HEK293T (cell line): ENCODE data around the gene PTPN1.

Experiments used
- CTCF ChIA-PET: fragments of 350-600 bp; formaldehyde crosslinking; extraction: SDS; loops from one replicate; lab custom pipeline; 2021; ENCODE audit warnings: antibody characterized with exemption, inconsistent platforms; lab: Yijun Ruan, JAX
- POLR2A ChIA-PET: fragments of 350-600 bp; formaldehyde crosslinking; extraction: SDS; loops from one replicate; lab custom pipeline; 2020; ENCODE audit warnings: antibody characterized with exemption, inconsistent platforms; lab: Yijun Ruan, JAX
- DNase-seq: peaks from one replicate; pipeline ENCODE4 v3.0.0; 2012; ENCODE audit warnings: mixed read lengths; ENCODE audit errors: extremely low spot score
- ARNT ChIP-seq: fragments of 450-650 bp; IDR thresholded peaks from 2 replicates; pipeline ENCODE4 v1.6.1; 2017; ENCODE audit warnings: mild to moderate bottlenecking
- BHLHE40 ChIP-seq: fragments of 450-650 bp; IDR thresholded peaks from 2 replicates; pipeline ENCODE4 v1.6.1; 2016; ENCODE audit warnings: mild to moderate bottlenecking, moderate library complexity, borderline replicate concordance
- CTBP1 ChIP-seq: fragments of 450-650 bp; IDR thresholded peaks from 2 replicates; pipeline ENCODE4 v1.6.1; 2016; ENCODE audit warnings: borderline replicate concordance
- ELF4 ChIP-seq: fragments of 450-650 bp; IDR thresholded peaks from 2 replicates; pipeline ENCODE4 v1.6.1; 2017; ENCODE audit warnings: antibody characterized with exemption
- FOXA1 ChIP-seq: fragments of 450-650 bp; IDR thresholded peaks from 2 replicates; pipeline ENCODE4 v1.6.1; 2016; ENCODE audit warnings: mild to moderate bottlenecking
- FOXK2 ChIP-seq: fragments of 450-650 bp; IDR thresholded peaks from 2 replicates; pipeline ENCODE4 v1.6.1; 2016; ENCODE audit warnings: mild to moderate bottlenecking
- FOXM1 ChIP-seq: fragments of 450-650 bp; IDR thresholded peaks from 2 replicates; pipeline ENCODE4 v1.6.1; 2017; ENCODE audit warnings: mild to moderate bottlenecking, borderline replicate concordance
- HDGF ChIP-seq: fragments of 450-650 bp; IDR thresholded peaks from 2 replicates; pipeline ENCODE4 v1.6.1; 2017; ENCODE audit warnings: antibody characterized with exemption, borderline replicate concordance
- L3MBTL2 ChIP-seq: fragments of 450-650 bp; conservative IDR thresholded peaks from 2 replicates; pipeline ENCODE4 v1.6.1; 2016; ENCODE audit warnings: mild to moderate bottlenecking
- LEF1 ChIP-seq: fragments of 450-650 bp; IDR thresholded peaks from 2 replicates; pipeline ENCODE4 v1.6.1; 2017; ENCODE audit warnings: mild to moderate bottlenecking, borderline replicate concordance
- NFRKB ChIP-seq: fragments of 450-650 bp; IDR thresholded peaks from 2 replicates; pipeline ENCODE4 v1.6.1; 2016; ENCODE audit warnings: mild to moderate bottlenecking, moderate library complexity
- PKNOX1 ChIP-seq: fragments of 450-650 bp; IDR thresholded peaks from 2 replicates; pipeline ENCODE4 v1.6.1; 2016
- SP1 ChIP-seq: fragments of 450-650 bp; IDR thresholded peaks from 2 replicates; pipeline ENCODE4 v1.6.1; 2017
- SUZ12 ChIP-seq: fragments of 450-650 bp; IDR thresholded peaks from 2 replicates; pipeline ENCODE4 v1.6.1; 2016; ENCODE audit warnings: mild to moderate bottlenecking
- TARDBP ChIP-seq: fragments of 450-650 bp; IDR thresholded peaks from 2 replicates; pipeline ENCODE4 v1.6.1; 2016
- ZNF384 ChIP-seq: fragments of 450-650 bp; IDR thresholded peaks from 2 replicates; pipeline ENCODE4 v1.6.1; 2016

PTPN1 gene

GRCh38 chr20:50487397-50487796, 22.8 kb upstream of the PTPN1 start:
- POLR2A ChIA-PET, result interaction anchor here (1.0 kb wide), 1 partner anchor 23 kb away, joined by 3 read pairs; the partner anchor contains the start of gene PTPN1
- CTCF ChIA-PET, result interaction anchor here (0.6 to 1.1 kb wide), 4 partner anchors 9 to 269 kb away, joined by 4 to 5 read pairs (median 5); no protein-coding TSS in a partner anchor
- TF ChIP-seq FOXK2, result no peak
- DNase-seq, result no peak

- ChIA-PET POLR2A (interaction anchor here (1.0 kb wide), 1 partner anchor 22 kb away, joined by 3 read pairs; the partner anchor contains the start of gene PTPN1), CTCF (interaction anchor here (1.1 kb wide), 1 partner anchor 16 kb away, joined by 5 read pairs; no protein-coding TSS in a partner anchor)
- no peak for DNase-seq
- TF ChIP-seq SP1, result no peak
- TF ChIP-seq CTBP1, result no peak
- TF ChIP-seq SUZ12, result no peak
- TF ChIP-seq LEF1, result no peak
- TF ChIP-seq FOXA1, result no peak
- TF ChIP-seq NFRKB, result no peak
- TF ChIP-seq HDGF, result no peak
- TF ChIP-seq BHLHE40, result no peak
- TF ChIP-seq FOXK2, result no peak
- TF ChIP-seq FOXM1, result no peak
- TF ChIP-seq ZNF384, result no peak
- TF ChIP-seq ELF4, result no peak
These were observed 21.9 kb upstream of the PTPN1 start for GRCh38 chr20:50488236-50488806.

- TF ChIP-seq SP1 (no peak), L3MBTL2 (no peak), ZNF384 (no peak), SUZ12 (no peak), LEF1 (no peak), FOXK2 (no peak), ARNT (no peak), FOXM1 (no peak), PKNOX1 (no peak), FOXA1 (no peak), NFRKB (no peak), ELF4 (no peak), TARDBP (no peak), HDGF (no peak), BHLHE40 (no peak), CTBP1 (no peak)
- ChIA-PET POLR2A (interaction anchor here (0.9 kb wide), 1 partner anchor 10 kb away, joined by 3 read pairs; no protein-coding TSS in a partner anchor), CTCF (no interaction called here)
- no peak for DNase-seq
These were observed 19.0 kb upstream of the PTPN1 start for GRCh38 chr20:50491168-50491567.

- ChIA-PET CTCF (interaction anchor here (1.2 kb wide), 1 partner anchor 14 kb away, joined by 3 read pairs; no protein-coding TSS in a partner anchor), POLR2A (no interaction called here)
- no peak for TF ChIP-seq CTBP1
- no peak for TF ChIP-seq TARDBP
- no peak for TF ChIP-seq SUZ12
- TF ChIP-seq ARNT, result no peak
- no peak for TF ChIP-seq NFRKB
- no peak for TF ChIP-seq LEF1
- TF ChIP-seq ZNF384, result no peak
- TF ChIP-seq FOXK2, result no peak
- no peak for TF ChIP-seq L3MBTL2
- no peak for DNase-seq
These were observed 18.1 kb upstream of the PTPN1 start for GRCh38 chr20:50491926-50492634.

- POLR2A ChIA-PET, result no interaction called here
- no peak for TF ChIP-seq ELF4
- TF ChIP-seq L3MBTL2, result no peak
- TF ChIP-seq CTBP1, result no peak
- TF ChIP-seq FOXM1, result no peak
- TF ChIP-seq FOXA1, result no peak
- no peak for TF ChIP-seq LEF1
- TF ChIP-seq ARNT, result no peak
- no peak for TF ChIP-seq FOXK2
- no peak for TF ChIP-seq SUZ12
- TF ChIP-seq PKNOX1, result no peak
- TF ChIP-seq TARDBP, result no peak
- no peak for TF ChIP-seq SP1
- no peak for TF ChIP-seq HDGF
- no peak for TF ChIP-seq ZNF384
- TF ChIP-seq NFRKB, result no peak
- TF ChIP-seq BHLHE40, result no peak
- no peak for DNase-seq
- CTCF ChIA-PET, result no interaction called here
These were observed 16.3 kb upstream of the PTPN1 start for GRCh38 chr20:50493881-50494253.

- ChIA-PET POLR2A (no interaction called here), CTCF (no interaction called here)
- TF ChIP-seq ZNF384 (no peak), FOXM1 (no peak), TARDBP (no peak), SP1 (no peak), LEF1 (no peak), ELF4 (no peak), FOXK2 (no peak), FOXA1 (no peak), L3MBTL2 (no peak), BHLHE40 (no peak), NFRKB (no peak), SUZ12 (no peak), PKNOX1 (no peak), ARNT (no peak), HDGF (no peak), CTBP1 (no peak)
- DNase-seq, result no peak
These were observed 15.8 kb upstream of the PTPN1 start for GRCh38 chr20:50494428-50494827.
